HEK293 (cell line): Measurements from ENCODE around the gene MAGEL2.

ENCODE experiments used
- CTCF ChIP-seq: fragments of 450-650 bp; formaldehyde crosslinking; IDR thresholded peaks from 2 replicates; pipeline ENCODE4 v1.5.1; 2016; ENCODE audit warnings: missing biosample characterization, missing genetic modification characterization
- OSR2 ChIP-seq: fragments of 450-650 bp; formaldehyde crosslinking; IDR thresholded peaks from 2 replicates; pipeline ENCODE4 v1.5.1; 2016; ENCODE audit warnings: missing biosample characterization, missing genetic modification characterization
- PRDM2 ChIP-seq: fragments of 450-650 bp; formaldehyde crosslinking; IDR thresholded peaks from 2 replicates; pipeline ENCODE4 v1.5.1; 2016; ENCODE audit warnings: missing biosample characterization, missing genetic modification characterization, borderline replicate concordance
- YY2 ChIP-seq: fragments of 450-650 bp; formaldehyde crosslinking; IDR thresholded peaks from 2 replicates; pipeline ENCODE4 v1.5.1; 2016; ENCODE audit warnings: missing biosample characterization, missing genetic modification characterization
- ZBTB10 ChIP-seq: fragments of 450-650 bp; formaldehyde crosslinking; IDR thresholded peaks from 2 replicates; pipeline ENCODE4 v1.5.1; 2016; ENCODE audit warnings: missing biosample characterization, missing genetic modification characterization
- ZFP37 ChIP-seq: fragments of 450-650 bp; formaldehyde crosslinking; IDR thresholded peaks from 2 replicates; pipeline ENCODE4 v1.5.1; 2016; ENCODE audit warnings: missing biosample characterization, missing genetic modification characterization
- ZFP41 ChIP-seq: fragments of 450-650 bp; formaldehyde crosslinking; IDR thresholded peaks from 2 replicates; pipeline ENCODE4 v1.5.1; 2016; ENCODE audit warnings: missing biosample characterization, missing genetic modification characterization, borderline replicate concordance
- ZNF184 ChIP-seq: fragments of 450-650 bp; IDR thresholded peaks from 2 replicates; pipeline ENCODE4 v1.5.1; 2018; ENCODE audit warnings: missing biosample characterization, mild to moderate bottlenecking, missing genetic modification characterization
- ZNF2 ChIP-seq: fragments of 450-650 bp; formaldehyde crosslinking; IDR thresholded peaks from 2 replicates; pipeline ENCODE4 v1.5.1; 2016; ENCODE audit warnings: missing biosample characterization, missing genetic modification characterization
- ZNF214 ChIP-seq: fragments of 450-650 bp; formaldehyde crosslinking; IDR thresholded peaks from 2 replicates; pipeline ENCODE4 v1.5.1; 2017; ENCODE audit warnings: missing biosample characterization, mild to moderate bottlenecking, missing genetic modification characterization, borderline replicate concordance
- ZNF26 ChIP-seq: fragments of 450-650 bp; formaldehyde crosslinking; IDR thresholded peaks from 2 replicates; pipeline ENCODE4 v1.5.1; 2016; ENCODE audit warnings: missing biosample characterization, missing genetic modification characterization
- ZNF274 ChIP-seq, 2 experiments: fragments of 200-500 bp in 1 of 2; fragments of 450-650 bp in 1 of 2; sonication (Bioruptor generic) in 1 of 2; formaldehyde crosslinking in 1 of 2; IDR thresholded peaks; 2 replicates each; pipeline versions ENCODE4 v1.5.1 to v1.6.1; 2014 to 2016; ENCODE audit warnings: borderline replicate concordance in 1 of 2, inconsistent platforms in 1 of 2, low read length in 1 of 2, missing biosample characterization in 1 of 2, missing genetic modification characterization in 1 of 2
- ZNF549 ChIP-seq: fragments of 450-650 bp; IDR thresholded peaks from 2 replicates; pipeline ENCODE4 v1.5.1; 2018; ENCODE audit warnings: missing biosample characterization, missing genetic modification characterization, mild to moderate bottlenecking, inconsistent platforms, moderate library complexity
- ZNF707 ChIP-seq: fragments of 450-650 bp; formaldehyde crosslinking; IDR thresholded peaks from 2 replicates; pipeline ENCODE4 v1.5.1; 2016; ENCODE audit warnings: missing biosample characterization, missing genetic modification characterization

- TF ChIP-seq OSR2 (tag by site-specific recombination) (no peak), ZNF2 (tag by site-specific recombination) (no peak), CTCF (tag by site-specific recombination) (no peak), ZNF214 (no peak), YY2 (no peak), ZNF707 (tag by site-specific recombination) (no peak), ZNF549 (tag by site-specific recombination) (no peak), ZNF274 (IDR thresholded peaks at IDR 0.05; ENCODE audit: low read length) (no peak), ZNF274 (tag by site-specific recombination; IDR thresholded peaks at IDR 0.05; ENCODE audit: borderline replicate concordance) (no peak), ZFP37 (tag by site-specific recombination) (no peak), PRDM2 (tag by site-specific recombination) (no peak), ZNF26 (tag by site-specific recombination) (no peak), ZFP41 (no peak), ZNF184 (tag by site-specific recombination) (no peak), ZBTB10 (tag by site-specific recombination) (no peak)
Measured at GRCh38 chr15:23645371-23646164, 2.1 kb downstream of the MAGEL2 start.
